Epithelial cell of proximal tubule (primary cell): ENCODE results near the gene DUSP5. TPM values are rescaled to one million over a fixed set of nuclear protein-coding genes. Genes with fewer than 3 reads are reported as not detected.
"Not testable (repeated sequence)": the region's sequence is repeated elsewhere in the genome, so short reads cannot be mapped to it uniquely, and the experiment has no call there.

Experiments
- DNase-seq: peaks from one replicate; pipeline ENCODE4 v3.0.0-alpha.2; 2011; ENCODE audit warnings: low read depth
- H3K4me3 ChIP-seq: 2 replicates; pipeline ENCODE4 v1.5.1; 2011; ENCODE audit warnings: low read depth, mild to moderate bottlenecking, low read length
- total RNA-seq: library from RNA; depleted of rRNA; stranded (reverse); fragments of >200 nt; gene quantifications from 2 replicates; pipeline ENCODE4 v1.2.3, GENCODE V29; 2015
- TF ChIP-seq, protein P1 (sequence below): conservative IDR thresholded peaks from 2 replicates; pipeline ENCODE4 v1.5.1; 2012; ENCODE audit warnings: low read depth, mild to moderate bottlenecking, low read length

Gene DUSP5
- total RNA-seq, 1 donor from 2014 or later: 76.2 TPM

- no peak for DNase-seq
- H3K4me3 ChIP-seq: no peak overlapping the region
- TF ChIP-seq, protein P1, sequence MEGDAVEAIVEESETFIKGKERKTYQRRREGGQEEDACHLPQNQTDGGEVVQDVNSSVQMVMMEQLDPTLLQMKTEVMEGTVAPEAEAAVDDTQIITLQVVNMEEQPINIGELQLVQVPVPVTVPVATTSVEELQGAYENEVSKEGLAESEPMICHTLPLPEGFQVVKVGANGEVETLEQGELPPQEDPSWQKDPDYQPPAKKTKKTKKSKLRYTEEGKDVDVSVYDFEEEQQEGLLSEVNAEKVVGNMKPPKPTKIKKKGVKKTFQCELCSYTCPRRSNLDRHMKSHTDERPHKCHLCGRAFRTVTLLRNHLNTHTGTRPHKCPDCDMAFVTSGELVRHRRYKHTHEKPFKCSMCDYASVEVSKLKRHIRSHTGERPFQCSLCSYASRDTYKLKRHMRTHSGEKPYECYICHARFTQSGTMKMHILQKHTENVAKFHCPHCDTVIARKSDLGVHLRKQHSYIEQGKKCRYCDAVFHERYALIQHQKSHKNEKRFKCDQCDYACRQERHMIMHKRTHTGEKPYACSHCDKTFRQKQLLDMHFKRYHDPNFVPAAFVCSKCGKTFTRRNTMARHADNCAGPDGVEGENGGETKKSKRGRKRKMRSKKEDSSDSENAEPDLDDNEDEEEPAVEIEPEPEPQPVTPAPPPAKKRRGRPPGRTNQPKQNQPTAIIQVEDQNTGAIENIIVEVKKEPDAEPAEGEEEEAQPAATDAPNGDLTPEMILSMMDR: no peak
Measured at GRCh38 chr10:110462166-110463095, 35.3 kb upstream of the DUSP5 start.

DNA sequence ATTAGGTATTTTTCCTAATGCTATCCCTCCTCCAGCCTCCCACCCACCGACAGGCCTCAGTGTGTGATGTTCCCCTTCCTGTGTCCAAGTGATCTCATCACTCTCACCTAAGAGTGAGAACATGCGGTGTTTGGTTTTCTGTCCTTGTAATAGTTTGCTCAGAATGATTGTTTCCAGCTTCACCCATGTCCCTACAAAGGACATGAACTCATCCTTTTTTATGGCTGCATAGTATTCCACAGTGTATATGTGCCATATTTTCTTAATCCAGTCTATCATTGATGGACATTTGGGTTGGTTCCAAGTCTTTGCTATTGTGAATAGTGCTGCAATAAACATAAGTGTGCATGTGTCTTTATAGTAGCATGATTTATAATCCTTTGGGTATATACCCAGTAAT lies 29.4 kb upstream of the DUSP5 start:
- DNase-seq, H3K4me3 ChIP-seq: not testable (repeated sequence)

DNA sequence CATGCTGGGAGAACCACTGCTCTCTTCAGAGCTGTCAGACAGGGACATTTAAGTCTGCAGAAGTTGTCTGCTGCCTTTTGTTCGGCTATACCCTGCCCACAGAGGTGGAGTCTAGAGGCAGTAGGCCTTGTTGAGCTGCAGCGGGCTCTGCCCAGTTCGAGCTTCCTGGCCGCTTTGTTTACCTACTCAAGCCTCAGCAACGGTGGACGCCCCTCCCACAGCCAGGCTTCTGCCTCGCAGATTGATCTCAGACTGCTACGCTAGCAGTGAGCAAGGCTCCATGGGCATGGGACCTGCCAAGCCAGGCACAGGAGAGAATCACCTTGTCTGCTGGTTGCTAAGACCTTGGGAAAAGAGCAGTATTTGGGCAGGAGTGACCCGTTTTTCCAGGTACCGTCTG lies 27.2 kb upstream of the DUSP5 start:
- not testable (repeated sequence) for H3K4me3 ChIP-seq, DNase-seq

GRCh38 chr10:110471566-110472139 lies 26.1 kb upstream of the DUSP5 start:
- TF ChIP-seq, protein P1: no peak
- H3K4me3 ChIP-seq: no peak overlapping the region
- DNase-seq: no peak

DNA sequence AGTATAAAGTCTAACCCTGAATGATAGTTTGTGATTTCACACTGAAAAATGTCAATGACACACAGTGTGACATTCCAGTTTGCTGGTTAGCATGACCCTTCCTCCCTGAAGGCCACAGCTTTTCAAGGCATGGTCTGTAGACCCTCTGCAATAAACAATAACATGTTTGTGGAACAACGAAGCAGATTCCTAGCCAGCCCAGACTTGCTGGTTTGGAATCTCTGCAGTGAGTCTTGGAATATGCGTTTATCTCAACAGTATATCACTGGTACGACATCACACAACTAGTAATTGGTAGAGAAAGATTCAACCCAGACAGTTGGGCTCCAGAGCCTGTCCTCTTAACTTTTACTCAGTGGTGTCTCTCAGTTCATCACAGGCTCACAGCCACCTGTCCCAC lies 23.7 kb upstream of the DUSP5 start:
- H3K4me3 ChIP-seq: no peak overlapping the region
- TF ChIP-seq, protein P1: no peak
- DNase-seq: no peak

DNA sequence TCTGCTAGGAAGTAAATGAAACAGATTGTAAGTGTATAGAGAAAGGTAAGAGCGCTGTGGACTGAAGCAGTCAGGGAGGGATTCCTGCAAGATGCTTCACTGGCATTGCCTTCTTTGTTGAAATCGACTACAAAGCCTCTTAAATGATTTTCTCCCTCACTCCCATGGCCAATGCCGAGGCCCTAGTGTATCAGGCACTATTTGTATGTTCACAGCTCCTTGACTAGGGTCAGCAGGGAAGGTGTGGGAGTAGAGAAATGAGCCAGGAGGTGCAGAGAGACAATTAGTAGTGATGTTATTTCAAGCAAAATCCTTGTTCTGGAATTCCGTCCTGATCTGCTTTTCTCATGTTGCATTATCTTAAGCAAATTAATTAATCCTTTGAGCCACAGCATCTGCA lies 22.9 kb upstream of the DUSP5 start:
- TF ChIP-seq, protein P1: no peak
- H3K4me3 ChIP-seq: no peak overlapping the region
- DNase-seq: no peak

- no peak for DNase-seq
- no peak overlapping the region for H3K4me3 ChIP-seq
- TF ChIP-seq, protein P1: no peak
Measured at GRCh38 chr10:110475722-110476515, 21.8 kb upstream of the DUSP5 start.
